ENCODE measurements around the gene IL18.
"Not testable (repeated sequence)": the region's sequence is repeated elsewhere in the genome, so short reads cannot be mapped to it uniquely, and the experiment has no call there.

The IL18 gene

GRCh38 chr11:112167145-112167544, 3.3 kb upstream of the IL18 start, which contains the start of gene TEX12:
Gene TEX12 (plus strand): TSS chr11:112167372. CDS start chr11:112169269, 1,897 bp downstream.
- DNase-seq = no peak

GRCh38 chr11:112166562-112166961, 2.7 kb upstream of the IL18 start:
- DNase-seq = no peak

- DNase-seq = no peak
Observed at GRCh38 chr11:112165049-112165448, 1.2 kb upstream of the IL18 start.

- DNase-seq = no peak
Observed at GRCh38 chr11:112162761-112163546, 940 bp downstream of the IL18 start.

- DNase-seq = not testable (repeated sequence)
Observed at GRCh38 chr11:112162200-112162599, 1.7 kb downstream of the IL18 start.

- DNase-seq = no peak
Observed at GRCh38 chr11:112161012-112161411, 2.9 kb downstream of the IL18 start.

- DNase-seq = no peak
Observed at GRCh38 chr11:112160091-112160848, 3.6 kb downstream of the IL18 start.

- DNase-seq = no peak
Observed at GRCh38 chr11:112159098-112160065, 4.5 kb downstream of the IL18 start.

GRCh38 chr11:112156956-112157766, 6.7 kb downstream of the IL18 start:
- peak; percentile 51 for DNase-seq

- DNase-seq = no peak
Observed at GRCh38 chr11:112156153-112156955, 7.5 kb downstream of the IL18 start.

GRCh38 chr11:112150517-112150916, 13.4 kb downstream of the IL18 start:
- DNase-seq = no peak

GRCh38 chr11:112143597-112143996, 20.3 kb downstream of the IL18 start:
- DNase-seq = no peak

GRCh38 chr11:112134473-112134872, 29.4 kb downstream of the IL18 start:
- DNase-seq = no peak

GRCh38 chr11:112132737-112133136, 31.2 kb downstream of the IL18 start:
- DNase-seq = no peak

- no peak for DNase-seq
Observed at GRCh38 chr11:112129656-112130055, 34.2 kb downstream of the IL18 start.

- DNase-seq = no peak
Observed at GRCh38 chr11:112128483-112129121, 35.3 kb downstream of the IL18 start.

- DNase-seq = no peak
Observed at GRCh38 chr11:112127056-112127455, 36.8 kb downstream of the IL18 start.

- DNase-seq = no peak
Observed at GRCh38 chr11:112123129-112123528, 40.8 kb downstream of the IL18 start.

GRCh38 chr11:112121981-112122615, 41.8 kb downstream of the IL18 start:
- no peak for DNase-seq

- peak; percentile 50 for DNase-seq
Observed at GRCh38 chr11:112118176-112118575, 45.7 kb downstream of the IL18 start.
